NCI-H2227 (cell line): ENCODE data around the gene BCKDHB.

Experiments used
- DNase-seq: peaks from one replicate; lab custom pipeline; 2025; ENCODE audit not compliant: unreplicated experiment; lab: John Stamatoyannopoulos, UW

The BCKDHB gene

DNA sequence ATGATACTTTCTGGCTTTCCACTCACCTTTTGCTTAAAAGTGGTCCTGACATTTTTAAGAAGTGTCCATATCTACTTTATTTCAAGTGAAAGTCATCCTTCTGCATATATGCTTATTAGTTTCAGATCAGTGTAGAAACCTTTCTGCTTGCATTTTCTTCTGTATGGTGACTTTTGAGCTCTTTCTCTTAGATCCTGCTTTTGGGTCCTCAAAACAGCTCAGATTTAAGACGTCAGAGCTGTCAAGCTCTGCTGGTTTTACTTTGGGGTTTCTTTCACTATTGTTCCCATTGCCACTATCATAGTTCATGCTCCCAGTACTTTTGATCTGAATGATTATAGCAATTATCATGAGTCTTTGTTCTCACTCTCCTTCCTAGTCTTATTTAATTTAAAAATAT is 41.7 kb downstream of the BCKDHB start:
- no peak for DNase-seq

DNA sequence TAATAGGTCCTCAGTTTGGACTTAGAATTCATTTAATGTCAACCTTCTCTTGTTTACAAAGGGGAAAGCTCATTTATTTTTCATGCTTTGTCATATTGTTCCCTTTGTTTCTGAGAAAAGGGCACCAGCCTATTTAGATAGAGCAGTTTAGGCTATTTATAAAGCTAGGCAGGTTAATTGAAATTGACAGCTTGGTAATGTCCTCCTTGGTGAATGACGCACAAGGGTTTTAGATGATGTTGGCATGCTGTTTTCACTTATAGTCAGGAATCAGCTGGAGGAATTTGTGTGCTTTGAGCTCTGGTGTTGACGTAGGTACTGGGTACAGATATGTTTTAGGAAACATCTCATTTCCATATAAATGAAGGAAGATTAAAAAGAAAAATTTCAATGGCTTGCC is 45.2 kb downstream of the BCKDHB start:
- DNase-seq: no peak

- DNase-seq: no peak
Observed at GRCh38 chr6:80154160-80154559, 47.7 kb downstream of the BCKDHB start.

DNA sequence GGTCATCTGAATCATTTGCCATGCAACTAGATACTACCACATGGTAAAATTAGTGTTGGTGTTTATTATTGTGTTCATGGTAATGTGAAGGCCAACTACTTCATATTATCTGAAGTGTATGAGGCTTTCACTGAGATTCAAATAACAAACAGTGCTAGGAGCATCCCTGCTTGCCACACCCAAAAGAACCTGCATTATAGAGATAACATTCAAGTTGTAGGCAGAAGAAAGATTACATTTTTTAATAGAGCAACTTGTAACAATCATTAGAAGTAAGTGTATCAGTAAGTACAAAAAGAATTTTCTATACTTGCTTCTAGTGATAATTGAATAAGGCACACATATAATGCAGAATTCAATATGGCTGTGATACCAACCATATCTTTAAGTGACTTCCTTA is 49.8 kb downstream of the BCKDHB start:
- DNase-seq: no peak

DNA sequence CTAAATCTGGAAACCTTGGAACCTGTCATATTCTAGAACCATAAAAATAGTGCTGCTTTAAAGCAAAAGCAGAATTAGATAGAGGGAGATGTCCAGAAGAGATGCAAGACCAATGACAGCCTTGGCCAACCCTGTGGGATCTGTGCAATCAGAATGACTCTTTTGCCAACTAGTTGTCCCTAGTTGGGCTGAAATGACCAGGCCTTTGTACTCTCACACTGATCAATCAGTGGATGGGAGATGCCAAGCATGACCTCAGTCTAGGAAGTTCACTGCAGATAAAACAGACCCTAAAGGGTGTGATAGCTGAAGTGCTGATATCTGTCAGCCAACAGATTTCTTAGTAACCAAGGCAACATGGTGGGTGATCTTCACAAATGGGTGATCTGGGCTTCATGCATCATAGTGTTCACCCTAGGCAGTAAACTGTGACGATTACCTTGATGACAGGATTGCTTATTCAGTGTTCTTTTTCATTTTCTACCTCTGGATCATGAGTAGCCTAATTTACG is 52.1 kb downstream of the BCKDHB start:
- DNase-seq: no peak

GRCh38 chr6:80161434-80161833 is 55.0 kb downstream of the BCKDHB start:
- no peak for DNase-seq

- no peak for DNase-seq
Observed at GRCh38 chr6:80163754-80164187, 57.3 kb downstream of the BCKDHB start.

DNA sequence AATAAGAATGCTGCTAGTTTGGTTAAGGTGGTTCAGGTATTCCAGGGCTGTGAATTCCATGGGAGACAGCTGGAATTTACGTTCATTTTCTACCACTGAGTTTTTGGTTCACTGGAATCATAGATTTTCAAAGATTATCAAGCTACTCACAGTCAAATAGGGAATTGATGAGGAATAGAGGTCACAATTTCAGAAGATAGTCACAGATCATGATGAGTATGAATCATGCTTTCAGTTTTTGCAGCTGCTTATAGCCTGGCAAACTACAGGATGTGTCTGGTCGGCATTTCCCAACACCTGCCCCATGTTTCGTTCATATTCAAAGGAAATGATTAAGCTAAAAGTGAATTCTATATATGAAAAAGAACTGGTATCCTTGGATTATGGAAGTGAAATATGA is 58.7 kb downstream of the BCKDHB start:
- DNase-seq: no peak

DNA sequence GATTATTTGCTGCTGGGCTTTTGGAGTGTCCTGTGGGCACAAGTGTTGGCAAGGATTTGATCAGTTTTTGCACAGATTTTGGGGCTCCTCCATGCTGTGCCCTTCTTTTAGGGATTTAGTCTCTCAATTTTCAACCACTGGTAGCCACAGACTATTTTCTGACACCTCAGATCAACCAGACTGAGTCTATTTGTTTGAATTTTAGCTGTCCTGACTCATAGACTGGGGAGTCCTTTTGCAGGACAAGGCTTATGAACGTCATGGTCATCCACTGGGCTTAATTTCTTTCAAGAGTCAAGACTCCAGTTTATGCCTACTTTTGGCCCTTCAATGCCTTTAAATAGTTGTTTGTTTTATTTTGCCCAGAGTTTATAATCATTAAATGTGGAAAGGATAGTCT is 59.3 kb downstream of the BCKDHB start:
- DNase-seq: no peak

- DNase-seq: no peak
Observed at GRCh38 chr6:80170433-80170832, 64.0 kb downstream of the BCKDHB start.

- no peak for DNase-seq
Observed at GRCh38 chr6:80173411-80173810, 66.9 kb downstream of the BCKDHB start.

DNA sequence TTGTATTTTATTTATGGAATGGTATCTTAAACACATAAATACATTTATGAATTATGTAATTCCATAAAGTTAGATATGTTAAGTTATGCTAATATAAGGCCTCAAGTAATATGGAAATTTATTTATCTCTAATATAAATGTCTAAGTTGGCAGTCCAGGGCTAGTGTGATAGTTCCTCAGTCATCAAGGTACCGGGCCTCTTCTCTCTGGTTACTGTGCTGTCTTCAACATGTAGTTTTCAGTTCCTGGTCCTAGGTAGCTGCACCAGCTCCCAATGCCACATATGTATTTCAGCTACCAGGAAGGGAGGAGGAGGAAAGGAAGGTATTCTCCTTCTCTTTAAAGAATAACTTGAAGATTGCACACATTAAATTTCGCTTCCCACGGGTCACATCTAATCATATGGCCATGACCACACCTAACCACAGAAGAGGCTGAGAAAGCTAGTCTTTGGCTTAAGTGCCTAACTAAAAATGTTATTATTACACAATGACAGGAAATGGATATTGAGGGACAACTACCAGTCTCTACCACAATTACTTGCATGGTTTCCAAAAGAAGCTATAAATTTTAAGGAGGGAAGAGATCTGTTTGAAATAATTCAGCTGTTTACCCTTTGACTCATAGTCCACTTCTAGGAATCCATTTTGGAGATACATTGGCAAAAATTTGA is 68.6 kb downstream of the BCKDHB start:
- no peak for DNase-seq

DNA sequence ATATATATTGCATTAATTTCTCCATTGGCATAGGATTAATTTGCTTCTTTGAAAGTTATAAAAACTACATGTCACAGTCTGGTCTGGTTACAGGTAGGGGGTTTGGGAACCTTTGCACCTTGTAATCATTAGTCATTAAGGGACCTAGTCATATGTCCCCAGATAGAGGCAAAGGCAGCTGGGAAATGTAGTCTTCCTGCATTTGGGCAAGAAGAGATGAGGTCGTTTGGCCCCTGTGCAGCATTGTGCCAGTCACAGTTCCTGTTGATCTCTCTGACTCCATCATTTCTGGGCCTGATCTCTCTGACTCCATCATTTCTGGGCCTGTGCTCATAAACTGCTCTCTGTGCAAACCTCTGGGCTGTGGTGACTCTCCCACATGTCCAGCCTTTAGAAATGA is 73.2 kb downstream of the BCKDHB start:
- no peak for DNase-seq

DNA sequence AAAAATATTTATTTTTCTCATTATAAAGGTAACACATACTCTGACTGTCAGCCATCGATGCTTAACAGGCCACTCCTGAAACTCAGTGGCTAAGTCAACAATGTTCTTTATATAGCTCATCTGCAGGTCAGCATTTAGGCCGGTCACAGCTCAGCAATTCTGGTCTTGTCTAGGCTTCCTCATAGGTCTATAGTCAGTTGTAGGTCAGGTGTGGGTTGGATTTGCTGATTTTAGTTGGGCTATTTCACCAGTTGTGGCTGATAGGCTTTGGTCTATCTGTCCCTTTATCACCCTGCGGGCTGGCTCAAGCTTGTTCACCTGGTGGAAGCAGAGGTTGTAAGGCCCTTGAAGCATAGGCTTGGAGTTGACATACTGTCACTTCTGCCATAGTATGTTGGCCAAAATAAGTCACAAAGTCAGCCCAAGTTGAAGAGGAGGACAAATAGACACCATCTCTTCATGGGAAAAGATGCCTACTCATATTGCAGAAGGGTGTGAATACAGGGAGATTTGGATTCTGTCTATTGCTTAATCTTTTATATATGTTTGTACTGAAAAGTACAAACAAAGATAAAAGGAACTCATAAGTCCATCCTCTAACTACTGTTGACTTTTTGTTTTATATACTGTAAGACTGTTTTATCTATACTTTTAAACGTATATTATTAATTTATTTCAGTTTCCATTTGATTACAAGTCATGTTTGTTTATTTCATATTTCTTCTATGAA is 75.0 kb downstream of the BCKDHB start:
- no peak for DNase-seq

GRCh38 chr6:80182308-80182707 is 75.8 kb downstream of the BCKDHB start:
- DNase-seq: no peak

GRCh38 chr6:80183019-80183795 is 76.7 kb downstream of the BCKDHB start:
- no peak for DNase-seq

DNA sequence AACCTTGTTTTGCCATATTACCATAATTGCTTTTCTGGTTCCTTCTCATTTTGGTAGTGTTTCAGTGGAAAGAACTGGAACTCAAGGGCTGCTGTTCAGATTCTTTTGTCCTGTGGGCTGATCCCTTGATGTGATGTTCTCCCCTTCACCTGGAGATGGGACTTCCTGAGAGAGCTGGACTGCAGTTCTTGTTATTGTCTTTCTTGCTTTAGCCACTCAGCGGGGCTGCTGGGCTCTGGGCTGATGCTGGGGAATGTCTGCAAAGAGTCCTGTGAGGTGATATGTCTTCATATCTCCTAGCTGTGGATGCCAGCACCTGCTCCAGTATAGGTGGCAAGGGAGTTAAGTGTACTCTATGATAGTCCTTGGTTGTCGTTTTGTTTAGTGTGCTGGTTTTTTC is 79.0 kb downstream of the BCKDHB start:
- DNase-seq: no peak

DNA sequence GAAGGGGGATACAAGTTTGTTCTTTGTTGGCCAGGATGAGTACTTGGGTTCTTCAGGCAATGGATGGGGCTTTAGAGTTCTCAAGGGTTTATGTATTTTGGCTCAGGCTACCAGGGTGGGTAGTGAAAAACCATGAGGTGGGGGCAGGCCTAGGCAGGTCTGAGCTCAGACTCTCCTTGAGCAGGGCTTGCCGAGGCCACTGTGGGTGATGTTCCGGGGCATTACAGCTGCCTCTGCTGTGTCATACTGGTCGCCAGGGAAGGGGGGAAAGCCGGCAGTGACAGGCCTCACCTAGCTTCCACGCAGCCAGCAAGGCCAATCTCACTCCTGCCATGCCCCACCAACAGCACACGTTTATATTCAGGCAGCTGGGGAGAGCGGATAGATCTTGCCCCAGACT is 79.6 kb downstream of the BCKDHB start:
- DNase-seq: no peak

GRCh38 chr6:80196906-80197305 is 90.4 kb downstream of the BCKDHB start:
- DNase-seq: no peak

DNA sequence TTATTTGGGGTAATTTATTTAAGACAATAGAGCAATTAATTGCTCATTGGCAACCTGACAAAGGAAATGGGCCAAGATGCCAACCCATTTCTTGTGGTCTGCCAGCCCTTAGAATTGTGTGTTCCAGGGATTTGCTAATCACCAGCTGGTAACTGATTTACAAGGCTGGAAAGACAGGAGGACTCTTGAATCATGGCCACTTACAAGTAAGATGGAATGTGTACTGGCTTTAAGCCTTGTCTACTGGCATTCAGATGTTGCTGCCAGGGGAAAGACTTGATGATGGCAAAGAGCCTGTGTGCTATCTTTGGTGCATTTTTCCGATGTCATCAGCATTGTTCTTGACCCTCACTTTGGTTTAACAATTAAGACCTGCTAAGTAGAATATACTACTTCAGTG is 91.0 kb downstream of the BCKDHB start:
- DNase-seq: no peak

DNA sequence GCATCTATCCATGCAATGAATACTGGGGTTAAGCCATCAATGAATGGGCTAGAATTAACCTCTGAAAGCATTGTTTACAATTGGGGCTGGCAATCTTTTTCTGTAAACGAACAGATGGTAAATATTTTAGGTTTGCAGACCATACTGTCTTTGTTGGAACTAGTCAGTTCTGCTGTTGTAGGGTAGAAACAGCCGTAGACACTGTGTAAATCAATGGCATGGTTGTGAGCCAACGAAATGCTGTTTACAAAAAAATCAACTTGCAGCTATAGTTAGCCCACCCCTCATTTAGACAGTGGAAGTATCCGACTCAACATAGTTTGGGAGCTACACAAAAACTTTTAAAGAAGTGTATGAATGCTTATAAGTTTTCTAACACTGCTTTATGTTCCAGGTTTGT is 91.5 kb downstream of the BCKDHB start:
- no peak for DNase-seq

DNA sequence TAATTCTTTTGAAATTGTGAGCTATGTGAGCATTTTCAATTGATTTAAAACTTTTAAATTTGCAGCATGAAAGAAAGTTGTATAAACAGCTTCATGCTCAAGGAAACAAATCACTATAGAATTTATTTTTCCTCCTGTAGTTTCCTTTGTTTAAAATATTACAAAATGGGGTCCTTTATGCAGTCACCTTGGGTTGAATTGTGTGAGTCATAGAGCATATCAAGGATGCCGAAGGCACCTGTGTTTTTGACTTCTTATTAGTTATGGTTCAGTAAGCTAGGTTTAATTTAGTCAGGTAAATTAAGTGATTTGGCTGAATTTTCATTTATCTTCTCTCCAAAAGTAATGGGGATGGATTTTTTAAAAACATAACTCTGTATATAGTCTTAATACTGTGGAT is 96.8 kb downstream of the BCKDHB start:
- no peak for DNase-seq
